OCI-LY3 (cell line): ENCODE results near the gene PAX6.

Experiments used
- H2AFZ ChIP-seq: fragments of 200-600, 300-600 bp; shearing (Covaris generic); 2 replicates; pipeline ENCODE4 v1.6.0; 2014; ENCODE audit warnings: antibody characterized with exemption, low read depth, low read length
- H3K27ac ChIP-seq: fragments of 200-600, 300-600 bp; sonication (generic); 2 replicates; pipeline ENCODE4 v1.5.1; 2014; ENCODE audit warnings: mild to moderate bottlenecking, low read length, moderate library complexity, mixed read lengths
- H3K27me3 ChIP-seq: fragments of 200-600, 300-600 bp; sonication (generic); 2 replicates; pipeline ENCODE4 v1.6.1; 2014; ENCODE audit warnings: low read depth, low read length, mixed read lengths
- H3K36me3 ChIP-seq: fragments of 200-600, 300-600 bp; sonication (generic); replicated peaks from 2 replicates; pipeline ENCODE3; 2014; ENCODE audit warnings: low read depth, low read length, mixed read lengths
- H3K4me1 ChIP-seq: fragments of 300-600, 200-600 bp; sonication (generic); 2 replicates; pipeline ENCODE4 v1.6.1; 2014; ENCODE audit warnings: low read length, mixed read lengths
- H3K4me2 ChIP-seq: fragments of 200-600, 300-600 bp; sonication (generic); 2 replicates; pipeline ENCODE4 v1.6.1; 2014; ENCODE audit warnings: low read length, mixed read lengths
- H3K4me3 ChIP-seq: fragments of 300-600, 200-600 bp; sonication (generic); 2 replicates; pipeline ENCODE4 v1.5.1; 2014; ENCODE audit warnings: antibody characterized with exemption, mild to moderate bottlenecking, low read length, moderate library complexity
- H3K79me2 ChIP-seq: fragments of 300-600, 200-600 bp; shearing (Covaris generic); 2 replicates; pipeline ENCODE4 v1.6.1; 2014; ENCODE audit warnings: mild to moderate bottlenecking, low read length, mixed read lengths
- H3K9ac ChIP-seq: fragments of 300-600, 200-600 bp; shearing (Covaris generic); 2 replicates; pipeline ENCODE4 v1.6.0; 2014; ENCODE audit warnings: mild to moderate bottlenecking, low read length, moderate library complexity
- H3K9me3 ChIP-seq: fragments of 200-600, 300-600 bp; shearing (Covaris generic); 2 replicates; pipeline ENCODE4 v1.6.1; 2014; ENCODE audit warnings: low read length, mixed read lengths; ENCODE audit not compliant: insufficient read depth
- H4K20me1 ChIP-seq: fragments of 200-600, 300-600 bp; sonication (generic); 2 replicates; pipeline ENCODE4 v1.6.1; 2016; ENCODE audit warnings: low read length, mixed read lengths; ENCODE audit not compliant: insufficient read depth
- EZH2phosphoT487 ChIP-seq: fragments of 200-600 bp; shearing (Covaris generic); IDR thresholded peaks from 2 replicates; pipeline ENCODE4 v1.6.1; 2018; ENCODE audit warnings: antibody characterized with exemption, mixed run types, low read depth
- TF ChIP-seq, protein P1 (sequence below): fragments of 200-600, 300-600 bp; sonication (generic); IDR thresholded peaks from 2 replicates; pipeline ENCODE4 v1.5.1; 2014; ENCODE audit warnings: antibody characterized with exemption, low read length, low read depth

Gene PAX6

DNA sequence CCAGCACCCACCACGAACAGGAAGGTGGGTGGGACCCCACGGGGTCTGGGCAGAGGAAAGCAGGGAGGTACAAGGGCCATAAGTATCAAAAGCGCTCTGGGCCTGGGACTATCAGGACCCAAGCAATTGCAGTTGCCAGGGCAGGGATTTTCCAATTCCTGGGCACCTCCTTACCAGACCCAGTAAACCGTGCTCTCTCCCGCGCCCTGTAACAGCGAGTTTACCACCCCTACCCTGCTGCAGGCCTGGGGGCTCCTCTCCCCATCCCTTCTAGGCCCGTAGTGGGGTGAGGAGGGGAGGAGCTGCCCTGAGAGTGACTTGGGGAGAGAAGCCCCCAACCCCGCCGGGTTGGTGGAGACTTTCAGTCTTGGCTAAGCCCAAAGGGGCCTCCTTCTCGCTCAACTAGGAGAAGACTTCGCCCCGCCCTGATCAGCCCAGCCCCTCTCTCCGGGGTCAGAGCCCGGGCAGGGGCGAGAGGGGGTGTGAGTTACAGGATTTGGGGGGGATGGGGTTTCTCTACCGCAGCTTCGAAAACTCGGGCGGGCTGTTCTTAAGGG, 5.4 kb downstream of the PAX6 start:
- H3K27me3 ChIP-seq, result no peaks in the 10 kb centered on the region; the same call in 1 of the 2 replicates
- H4K20me1 ChIP-seq, result no peaks in the 10 kb centered on the region

DNA sequence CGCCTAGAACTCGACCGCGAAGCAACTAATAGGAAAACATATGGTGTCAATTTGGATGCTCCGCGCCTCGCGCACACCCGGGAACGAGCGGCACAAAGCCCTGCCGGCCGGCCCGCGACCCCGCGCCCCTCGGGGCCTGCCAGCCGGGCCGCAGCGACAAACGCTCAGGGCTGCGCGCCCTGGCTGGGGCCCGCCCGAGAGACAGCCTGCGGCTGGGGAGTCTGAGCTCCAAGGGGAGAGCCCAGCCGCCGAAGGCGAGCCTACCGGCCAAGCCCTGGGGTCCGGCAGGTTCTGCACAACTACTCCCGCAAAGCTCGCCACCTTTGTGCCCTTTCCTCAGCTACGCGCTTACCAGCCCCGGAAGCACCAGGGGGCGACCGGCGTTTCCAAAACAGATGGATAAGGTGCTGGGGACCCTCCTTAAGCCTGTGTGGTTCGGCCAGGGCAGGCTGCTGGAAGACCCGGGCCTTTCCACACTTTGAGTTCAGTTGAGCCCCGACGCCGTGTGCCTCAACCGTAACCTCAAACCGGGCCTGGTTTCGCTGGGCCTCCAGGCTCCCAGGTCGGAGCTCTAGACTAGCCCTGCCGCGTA, 6.0 kb downstream of the PAX6 start:
- Histone ChIP-seq H3K9ac (no peak overlapping the region), H3K4me3 (no peak overlapping the region), H3K27me3 (no peaks in the 10 kb centered on the region; the same call in 1 of the 2 replicates)

More for the DNA sequence above, 5.4 kb downstream of the PAX6 start:
- Histone ChIP-seq H3K27ac (no peak overlapping the region), H3K36me3 (no peaks in the 10 kb centered on the region), H3K9me3 (no peaks in the 10 kb centered on the region), H3K4me1 (no peaks in the 10 kb centered on the region), H3K9ac (no peak overlapping the region), H3K4me2 (no peak overlapping the region), H3K79me2 (no peaks in the 10 kb centered on the region), H2AFZ (no peak overlapping the region), H3K4me3 (no peak overlapping the region)
- TF ChIP-seq, protein P1, sequence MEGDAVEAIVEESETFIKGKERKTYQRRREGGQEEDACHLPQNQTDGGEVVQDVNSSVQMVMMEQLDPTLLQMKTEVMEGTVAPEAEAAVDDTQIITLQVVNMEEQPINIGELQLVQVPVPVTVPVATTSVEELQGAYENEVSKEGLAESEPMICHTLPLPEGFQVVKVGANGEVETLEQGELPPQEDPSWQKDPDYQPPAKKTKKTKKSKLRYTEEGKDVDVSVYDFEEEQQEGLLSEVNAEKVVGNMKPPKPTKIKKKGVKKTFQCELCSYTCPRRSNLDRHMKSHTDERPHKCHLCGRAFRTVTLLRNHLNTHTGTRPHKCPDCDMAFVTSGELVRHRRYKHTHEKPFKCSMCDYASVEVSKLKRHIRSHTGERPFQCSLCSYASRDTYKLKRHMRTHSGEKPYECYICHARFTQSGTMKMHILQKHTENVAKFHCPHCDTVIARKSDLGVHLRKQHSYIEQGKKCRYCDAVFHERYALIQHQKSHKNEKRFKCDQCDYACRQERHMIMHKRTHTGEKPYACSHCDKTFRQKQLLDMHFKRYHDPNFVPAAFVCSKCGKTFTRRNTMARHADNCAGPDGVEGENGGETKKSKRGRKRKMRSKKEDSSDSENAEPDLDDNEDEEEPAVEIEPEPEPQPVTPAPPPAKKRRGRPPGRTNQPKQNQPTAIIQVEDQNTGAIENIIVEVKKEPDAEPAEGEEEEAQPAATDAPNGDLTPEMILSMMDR, result no peak
- TF ChIP-seq EZH2phosphoT487, result no peak

DNA sequence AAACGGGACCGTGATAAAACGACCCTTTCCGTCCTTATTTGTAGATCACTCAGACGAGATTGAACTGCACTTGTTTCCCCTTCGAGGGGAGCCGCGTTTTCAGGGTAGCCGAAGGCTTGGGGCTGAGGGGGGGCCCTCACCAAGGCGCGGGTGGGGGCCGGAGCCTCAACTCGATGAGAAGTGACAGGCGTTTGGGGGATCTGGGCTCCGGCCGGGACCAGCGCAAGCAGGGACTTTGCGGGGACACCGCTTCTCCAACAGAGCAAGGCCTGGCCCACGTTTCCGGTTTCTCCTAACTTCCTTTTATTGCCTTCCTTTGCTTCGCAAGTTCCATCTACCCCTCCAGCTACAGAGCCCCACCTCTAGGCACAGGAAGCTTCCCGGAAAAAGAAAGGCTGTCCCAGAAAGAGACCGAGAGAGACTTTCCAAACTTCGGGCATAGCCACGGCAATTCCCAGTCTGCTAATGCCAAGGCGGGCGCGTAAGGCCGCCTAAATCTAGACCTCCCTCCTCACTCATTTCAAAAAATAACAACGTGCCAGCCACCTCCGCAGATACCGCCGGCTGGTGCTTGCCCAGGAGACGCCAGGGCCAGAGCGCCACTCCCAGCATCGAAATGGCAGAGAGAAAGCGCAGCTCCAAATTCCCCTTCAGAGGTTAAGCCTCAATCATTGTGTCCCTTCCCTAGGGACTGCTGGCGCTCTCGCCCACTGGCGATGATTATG, 6.6 kb downstream of the PAX6 start:
- Histone ChIP-seq H2AFZ (no peak overlapping the region), H4K20me1 (no peaks in the 10 kb centered on the region), H3K79me2 (no peaks in the 10 kb centered on the region), H3K4me1 (no peaks in the 10 kb centered on the region), H3K4me2 (no peak overlapping the region), H3K36me3 (no peaks in the 10 kb centered on the region), H3K9me3 (no peaks in the 10 kb centered on the region), H3K27me3 (no peaks in the 10 kb centered on the region; the same call in 1 of the 2 replicates), H3K4me3 (no peak overlapping the region), H3K27ac (no peak overlapping the region), H3K9ac (no peak overlapping the region)
- no peak for TF ChIP-seq EZH2phosphoT487
- TF ChIP-seq, protein P1, result no peak

More for the DNA sequence above, 6.0 kb downstream of the PAX6 start:
- H3K36me3 ChIP-seq, result no peaks in the 10 kb centered on the region
- no peak for TF ChIP-seq EZH2phosphoT487
- TF ChIP-seq, protein P1, result no peak
- H3K27ac ChIP-seq, result no peak overlapping the region
- no peaks in the 10 kb centered on the region for H3K9me3 ChIP-seq
- no peaks in the 10 kb centered on the region for H4K20me1 ChIP-seq
- H3K4me1 ChIP-seq, result no peaks in the 10 kb centered on the region
- no peaks in the 10 kb centered on the region for H3K79me2 ChIP-seq
- no peak overlapping the region for H2AFZ ChIP-seq
- H3K4me2 ChIP-seq, result no peak overlapping the region

DNA sequence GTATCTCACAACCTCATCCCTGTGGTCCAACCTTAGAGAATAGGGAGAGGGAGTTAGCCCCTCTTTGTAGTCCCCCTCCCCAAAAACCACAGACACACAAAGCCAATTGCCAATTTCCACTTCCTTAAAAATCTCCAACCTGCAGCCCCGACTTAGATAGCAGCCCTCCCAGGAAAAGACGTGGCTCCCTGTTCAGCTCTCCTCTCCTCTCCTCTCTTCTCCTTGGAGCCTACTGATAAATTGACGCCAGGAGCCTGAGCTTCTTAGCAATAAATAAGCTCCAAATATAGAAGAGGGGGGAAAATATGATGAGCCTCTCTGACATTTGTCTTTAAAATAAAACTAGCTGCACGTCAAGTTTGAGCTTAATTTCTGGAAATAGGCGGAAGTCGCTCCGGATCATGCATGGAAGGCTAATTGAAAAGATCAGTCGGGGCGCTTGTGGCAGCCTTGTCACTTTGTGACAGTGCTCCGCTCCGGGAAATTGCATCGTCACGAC, 7.3 kb downstream of the PAX6 start:
- Histone ChIP-seq H2AFZ (no peak overlapping the region), H3K4me3 (no peak overlapping the region), H3K9ac (no peak overlapping the region), H3K36me3 (no peaks in the 10 kb centered on the region), H3K4me1 (no peaks in the 10 kb centered on the region), H3K79me2 (no peaks in the 10 kb centered on the region), H4K20me1 (no peaks in the 10 kb centered on the region), H3K4me2 (no peak overlapping the region), H3K27ac (no peak overlapping the region), H3K27me3 (no peaks in the 10 kb centered on the region; the same call in 1 of the 2 replicates), H3K9me3 (no peaks in the 10 kb centered on the region)
- TF ChIP-seq, protein P1, result no peak
- TF ChIP-seq EZH2phosphoT487, result no peak
